ENCODE data around the gene FAM24B. TPM values are rescaled to one million over a fixed set of nuclear protein-coding genes. Genes with fewer than 3 reads are reported as not detected.
"Not testable (repeated sequence)": the region's sequence is repeated elsewhere in the genome, so short reads cannot be mapped to it uniquely, and the experiment has no call there.

FAM24B gene
- total RNA-seq, 1 donor from 2014 or later = 2.6 TPM

DNA sequence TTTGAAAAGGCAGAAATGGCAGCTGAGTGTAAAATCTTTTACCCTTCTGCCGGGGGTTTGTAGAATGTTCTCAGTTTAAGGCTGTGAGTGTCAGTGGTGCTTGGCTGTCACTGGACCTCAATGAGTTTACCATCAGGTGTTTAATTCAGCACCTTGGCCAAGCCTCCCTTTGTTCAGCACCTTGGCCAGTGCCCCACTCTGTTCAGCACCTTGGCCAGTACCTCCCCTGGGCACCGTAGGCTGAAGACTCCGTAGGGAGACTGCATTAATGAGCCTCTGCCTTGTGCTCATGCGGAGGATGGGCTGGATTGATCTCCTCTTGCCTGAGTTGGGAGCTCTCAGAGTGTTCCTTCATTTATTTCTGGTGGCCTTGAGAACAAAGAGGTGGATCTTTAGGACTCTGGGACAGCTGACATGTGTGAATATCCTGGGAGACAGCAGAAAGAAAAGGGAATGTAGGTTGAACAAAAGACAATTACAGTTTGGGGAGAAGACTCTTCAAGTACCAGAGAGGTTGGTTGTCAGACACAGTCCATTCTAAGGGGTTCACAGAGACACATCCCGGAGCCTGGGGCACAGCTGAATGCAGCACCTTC is 32.6 kb upstream of the FAM24B start:
- Histone ChIP-seq H3K9ac (ENCODE audit: low read length) (no peak overlapping the region), H3K36me3 (ENCODE audit: insufficient read depth, low read length) (no peaks in the 10 kb centered on the region), H3K4me1 (ENCODE audit: insufficient read depth, low read length) (no peaks in the 10 kb centered on the region), H2AFZ (ENCODE audit: low read depth, low read length) (no peak overlapping the region), H3K4me2 (ENCODE audit: low read length) (no peak overlapping the region), H3K9me3 (ENCODE audit: insufficient read depth, low read depth, low read length) (no peaks in the 10 kb centered on the region), H4K20me1 (ENCODE audit: insufficient read depth, low read length) (no peaks in the 10 kb centered on the region), H3K27me3 (ENCODE audit: insufficient read depth, low read length) (no peaks in the 10 kb centered on the region), H3K27ac (ENCODE audit: low read depth, low read length) (no peak overlapping the region), H3K79me2 (ENCODE audit: insufficient read depth, low read length) (no peaks in the 10 kb centered on the region), H3K4me3 (ENCODE audit: insufficient read depth, low read depth, low read length) (no peak overlapping the region)
- Mint-ChIP-seq H3K9me3 (ENCODE audit: unreplicated experiment) (no peaks in the 10 kb centered on the region), H3K27me3 (ENCODE audit: low read depth, unreplicated experiment) (peaks cover 43% of the 10 kb centered on the region), H3K36me3 (ENCODE audit: low read depth, unreplicated experiment) (peaks cover 2% of the 10 kb centered on the region), H3K4me1 (ENCODE audit: low read depth, unreplicated experiment) (no peaks in the 10 kb centered on the region), H3K27ac (ENCODE audit: unreplicated experiment) (no peak overlapping the region), H3K4me3 (ENCODE audit: unreplicated experiment) (no peak overlapping the region)
- no peak for FAIRE-seq
- DNase-seq (ENCODE audit: low read depth) = peak; percentile 35
- no peak for TF ChIP-seq EZH2 (IDR thresholded peaks at IDR 0.05; ENCODE audit: insufficient read depth, low read length)
- TF ChIP-seq, protein P1, sequence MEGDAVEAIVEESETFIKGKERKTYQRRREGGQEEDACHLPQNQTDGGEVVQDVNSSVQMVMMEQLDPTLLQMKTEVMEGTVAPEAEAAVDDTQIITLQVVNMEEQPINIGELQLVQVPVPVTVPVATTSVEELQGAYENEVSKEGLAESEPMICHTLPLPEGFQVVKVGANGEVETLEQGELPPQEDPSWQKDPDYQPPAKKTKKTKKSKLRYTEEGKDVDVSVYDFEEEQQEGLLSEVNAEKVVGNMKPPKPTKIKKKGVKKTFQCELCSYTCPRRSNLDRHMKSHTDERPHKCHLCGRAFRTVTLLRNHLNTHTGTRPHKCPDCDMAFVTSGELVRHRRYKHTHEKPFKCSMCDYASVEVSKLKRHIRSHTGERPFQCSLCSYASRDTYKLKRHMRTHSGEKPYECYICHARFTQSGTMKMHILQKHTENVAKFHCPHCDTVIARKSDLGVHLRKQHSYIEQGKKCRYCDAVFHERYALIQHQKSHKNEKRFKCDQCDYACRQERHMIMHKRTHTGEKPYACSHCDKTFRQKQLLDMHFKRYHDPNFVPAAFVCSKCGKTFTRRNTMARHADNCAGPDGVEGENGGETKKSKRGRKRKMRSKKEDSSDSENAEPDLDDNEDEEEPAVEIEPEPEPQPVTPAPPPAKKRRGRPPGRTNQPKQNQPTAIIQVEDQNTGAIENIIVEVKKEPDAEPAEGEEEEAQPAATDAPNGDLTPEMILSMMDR (IDR thresholded peaks at IDR 0.05; ENCODE audit: insufficient read depth, low read depth, low read length) = no peak

GRCh38 chr10:122910310-122910709 is 30.9 kb upstream of the FAM24B start, which contains the start of gene FAM24A:
TSS of gene FAM24A (plus strand) at chr10:122910610. CDS start at chr10:122911635, 1,025 bp downstream.
- no peak for FAIRE-seq
- H3K27me3 Mint-ChIP-seq (ENCODE audit: low read depth, unreplicated experiment) = peaks cover 44% of the 10 kb centered on the region
- no peaks in the 10 kb centered on the region for H3K9me3 Mint-ChIP-seq (ENCODE audit: unreplicated experiment)
- Histone ChIP-seq H3K36me3 (ENCODE audit: insufficient read depth, low read length) (no peaks in the 10 kb centered on the region), H3K4me2 (ENCODE audit: low read length) (no peak within 1 kb of the TSS), H4K20me1 (ENCODE audit: insufficient read depth, low read length) (no peaks in the 10 kb centered on the region), H3K9ac (ENCODE audit: low read length) (no peak within 1 kb of the TSS), H3K4me3 (ENCODE audit: insufficient read depth, low read depth, low read length) (no peak within 1 kb of the TSS), H3K27ac (ENCODE audit: low read depth, low read length) (no peak within 1 kb of the TSS), H3K79me2 (ENCODE audit: insufficient read depth, low read length) (no peaks in the 10 kb centered on the region), H3K27me3 (ENCODE audit: insufficient read depth, low read length) (no peaks in the 10 kb centered on the region), H3K4me1 (ENCODE audit: insufficient read depth, low read length) (no peaks in the 10 kb centered on the region), H2AFZ (ENCODE audit: low read depth, low read length) (no peak within 1 kb of the TSS), H3K9me3 (ENCODE audit: insufficient read depth, low read depth, low read length) (no peaks in the 10 kb centered on the region)
- no peak within 1 kb of the TSS for H3K4me3 Mint-ChIP-seq (ENCODE audit: unreplicated experiment)
- TF ChIP-seq, protein P1 (IDR thresholded peaks at IDR 0.05; ENCODE audit: insufficient read depth, low read depth, low read length) = no peak
- TF ChIP-seq EZH2 (IDR thresholded peaks at IDR 0.05; ENCODE audit: insufficient read depth, low read length) = no peak
- no peaks in the 10 kb centered on the region for H3K36me3 Mint-ChIP-seq (ENCODE audit: low read depth, unreplicated experiment)
- no peak for DNase-seq (ENCODE audit: low read depth)
- no peak within 1 kb of the TSS for H3K27ac Mint-ChIP-seq (ENCODE audit: unreplicated experiment)
- no peaks in the 10 kb centered on the region for H3K4me1 Mint-ChIP-seq (ENCODE audit: low read depth, unreplicated experiment)

GRCh38 chr10:122903861-122904260 is 24.5 kb upstream of the FAM24B start:
- H3K27me3 Mint-ChIP-seq (ENCODE audit: low read depth, unreplicated experiment) = peaks cover 29% of the 10 kb centered on the region
- H3K27ac Mint-ChIP-seq (ENCODE audit: unreplicated experiment); H3K27ac ChIP-seq (ENCODE audit: low read depth, low read length); H2AFZ ChIP-seq (ENCODE audit: low read depth, low read length); H3K4me1 Mint-ChIP-seq (ENCODE audit: low read depth, unreplicated experiment); H3K36me3 ChIP-seq (ENCODE audit: insufficient read depth, low read length); H3K9me3 Mint-ChIP-seq (ENCODE audit: unreplicated experiment); H3K9me3 ChIP-seq (ENCODE audit: insufficient read depth, low read depth, low read length); H3K4me3 Mint-ChIP-seq (ENCODE audit: unreplicated experiment); H4K20me1 ChIP-seq (ENCODE audit: insufficient read depth, low read length); H3K4me3 ChIP-seq (ENCODE audit: insufficient read depth, low read depth, low read length); H3K4me1 ChIP-seq (ENCODE audit: insufficient read depth, low read length); FAIRE-seq; H3K4me2 ChIP-seq (ENCODE audit: low read length); H3K36me3 Mint-ChIP-seq (ENCODE audit: low read depth, unreplicated experiment); H3K27me3 ChIP-seq (ENCODE audit: insufficient read depth, low read length); DNase-seq (ENCODE audit: low read depth); H3K9ac ChIP-seq (ENCODE audit: low read length); H3K79me2 ChIP-seq (ENCODE audit: insufficient read depth, low read length): not testable (repeated sequence)
